NCI-H128 (cell line): ENCODE data around the gene BMF.
"Not testable (repeated sequence)": the region's sequence is repeated elsewhere in the genome, so short reads cannot be mapped to it uniquely, and the experiment has no call there.

Source experiments
- DNase-seq: peaks from one replicate; lab custom pipeline; 2025; ENCODE audit not compliant: unreplicated experiment; lab: John Stamatoyannopoulos, UW

The BMF gene

DNA sequence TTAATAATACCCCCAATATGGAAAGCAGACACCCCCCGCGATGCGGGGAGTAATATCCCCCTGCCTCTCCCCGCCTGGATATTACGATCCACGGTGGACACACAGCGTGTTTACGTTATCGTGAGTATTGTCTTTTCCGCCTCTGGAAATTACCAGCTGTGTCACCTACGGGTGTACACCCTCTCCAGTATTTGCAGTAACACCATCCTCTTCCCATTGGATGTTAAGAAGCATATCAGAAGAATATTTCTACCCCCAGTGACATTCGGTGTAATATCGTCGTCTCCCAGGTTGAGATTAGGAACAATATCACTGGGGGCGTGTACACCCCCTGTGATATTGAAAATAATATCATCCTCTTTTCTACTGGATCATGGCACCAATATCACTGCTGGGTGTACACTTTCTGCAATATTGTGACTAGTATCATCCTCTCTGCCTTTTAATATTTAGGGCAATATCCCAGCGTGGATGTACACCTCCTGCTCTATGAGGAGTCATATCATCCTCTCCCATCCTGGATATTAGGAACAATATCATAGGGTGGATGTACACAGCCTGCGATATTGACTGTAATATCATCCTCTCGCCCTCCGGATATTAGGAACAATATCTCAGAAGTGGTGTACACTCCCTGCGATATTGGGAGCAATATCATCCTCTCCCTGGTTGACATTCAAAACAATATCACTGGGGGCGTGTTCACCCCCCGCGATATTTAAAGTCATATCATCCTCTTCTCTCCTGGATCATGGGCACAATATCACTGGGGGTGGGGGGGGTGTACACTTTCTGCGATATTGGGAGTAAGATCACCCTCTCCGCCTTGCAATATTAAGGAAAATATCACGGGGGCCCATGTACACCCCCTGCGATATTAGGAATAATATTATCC is 20.3 kb upstream of the BMF start:
- no peak for DNase-seq

GRCh38 chr15:40125950-40126349 is 17.3 kb upstream of the BMF start:
- DNase-seq = no peak

- DNase-seq = not testable (repeated sequence)
These were observed 16.2 kb upstream of the BMF start for GRCh38 chr15:40124807-40125285.

DNA sequence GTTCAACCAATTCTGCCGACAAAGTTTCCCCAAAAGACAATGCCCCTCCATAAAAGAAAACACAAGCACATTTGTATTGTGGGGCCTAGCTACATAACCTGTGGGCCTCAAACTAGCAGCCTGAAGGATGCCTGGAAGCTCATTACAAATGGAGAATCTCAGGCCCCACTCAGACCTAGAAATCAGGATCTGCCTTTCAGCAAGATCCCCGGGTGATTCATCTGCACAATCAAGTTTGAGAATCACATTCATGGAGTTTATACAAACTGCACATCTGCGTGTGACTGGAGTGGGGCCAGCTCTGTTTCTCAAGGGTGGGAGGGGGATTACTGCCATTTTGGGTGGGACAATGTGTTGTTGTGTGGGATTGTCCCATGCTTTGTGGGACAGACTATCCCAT is 15.7 kb upstream of the BMF start:
- not testable (repeated sequence) for DNase-seq

DNA sequence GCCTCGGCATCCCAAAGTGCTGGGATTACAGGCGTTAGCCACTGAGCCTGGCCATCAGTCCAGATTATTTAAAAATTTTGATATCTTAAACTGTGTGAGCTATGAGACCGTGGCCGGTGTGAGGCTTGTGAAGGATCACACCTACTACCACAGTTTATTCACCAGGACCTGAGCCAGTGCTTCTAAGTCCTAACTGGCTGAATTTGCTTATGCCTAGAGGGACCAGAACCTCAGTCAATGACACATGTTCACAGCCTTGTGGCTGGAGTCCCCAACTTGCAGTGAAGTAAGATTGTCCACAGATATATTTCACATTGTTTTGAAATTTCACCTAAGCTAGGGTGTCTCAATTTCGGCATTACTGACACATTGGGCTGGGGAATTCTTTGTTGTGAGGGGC is 15.2 kb upstream of the BMF start:
- DNase-seq = not testable (repeated sequence)

DNA sequence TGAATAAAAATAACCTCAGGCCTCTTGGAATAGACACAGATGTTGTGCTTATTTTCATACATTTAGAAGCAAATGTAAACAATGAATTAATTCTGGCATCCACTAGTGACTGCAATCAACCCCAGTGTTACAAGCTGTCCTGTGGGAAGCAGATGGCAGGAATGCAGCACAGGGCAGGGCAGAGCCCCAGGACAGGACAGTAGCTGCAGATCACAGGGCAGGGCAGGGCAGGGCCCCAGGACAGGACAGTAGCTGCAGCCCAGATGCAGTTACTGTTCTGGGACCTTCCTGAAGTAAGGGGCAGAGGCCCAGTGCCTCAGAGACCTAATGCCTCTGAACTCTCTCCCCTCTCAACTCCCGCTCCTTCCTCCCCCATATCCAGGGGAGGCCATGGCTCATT is 14.3 kb upstream of the BMF start:
- DNase-seq = not testable (repeated sequence)

DNA sequence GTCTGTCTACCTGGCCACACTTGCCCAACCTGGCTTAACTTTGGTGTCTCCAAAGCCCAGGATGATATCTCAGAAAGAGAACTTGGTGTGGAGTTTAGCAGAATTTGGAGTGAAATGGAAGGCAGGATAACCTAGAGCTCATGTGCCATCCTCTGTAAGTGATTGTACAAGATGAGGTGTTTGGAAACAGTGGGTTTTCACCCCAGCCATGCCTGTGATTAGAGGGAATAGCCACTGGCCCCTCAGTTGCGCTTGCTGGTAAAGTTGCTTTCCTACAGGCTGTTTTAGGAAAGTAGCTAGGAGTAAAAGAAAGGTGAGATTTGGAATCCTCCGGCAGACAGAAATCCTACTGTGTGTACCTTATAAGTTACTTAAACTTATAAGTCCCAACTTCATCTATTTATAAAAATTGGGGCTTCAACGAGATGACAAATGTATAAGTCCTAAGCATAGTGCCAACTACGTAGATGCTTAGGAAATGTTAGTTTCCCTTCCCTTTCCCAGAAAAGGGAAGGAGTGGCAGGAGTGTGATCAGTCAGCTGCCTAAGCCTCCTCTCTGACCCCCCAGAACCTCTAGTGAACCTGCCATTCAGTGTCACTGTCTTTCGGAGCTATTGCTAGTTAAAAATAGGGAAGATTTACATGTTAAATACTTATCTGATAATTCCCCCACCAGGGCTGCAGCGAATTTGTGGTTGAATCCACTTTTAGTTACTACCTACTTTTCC is 13.4 kb upstream of the BMF start:
- DNase-seq = no peak

- DNase-seq = no peak
These were observed 9.8 kb upstream of the BMF start for GRCh38 chr15:40118473-40118872.

DNA sequence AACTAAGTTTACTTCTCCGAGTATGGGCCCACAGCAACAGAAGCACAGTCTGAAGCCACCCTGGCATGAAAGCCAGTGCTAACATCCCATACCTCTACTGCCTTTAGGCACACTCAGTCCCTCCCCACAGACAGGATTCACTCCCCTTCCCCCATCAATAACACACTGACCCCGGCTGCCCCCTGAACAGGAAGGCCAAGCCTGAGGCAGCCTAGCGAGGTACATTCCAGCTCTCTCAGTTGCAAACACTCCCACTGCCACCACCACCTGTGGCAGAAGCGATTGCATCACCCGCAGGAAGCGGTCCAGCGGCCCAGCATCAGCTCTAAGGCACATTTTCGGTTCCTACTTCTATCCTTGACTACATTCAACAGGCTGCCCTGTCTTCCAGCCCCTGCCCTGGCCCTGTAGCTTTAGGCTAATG is 7.0 kb upstream of the BMF start:
- DNase-seq = no peak

- DNase-seq = not testable (repeated sequence)
These were observed 6.4 kb upstream of the BMF start for GRCh38 chr15:40115106-40115505.

- no peak for DNase-seq
These were observed 5.5 kb upstream of the BMF start for GRCh38 chr15:40114218-40114617.

- DNase-seq = no peak
These were observed 4.1 kb upstream of the BMF start for GRCh38 chr15:40112789-40113188.

GRCh38 chr15:40111888-40112287 is 3.2 kb upstream of the BMF start:
- no peak for DNase-seq

DNA sequence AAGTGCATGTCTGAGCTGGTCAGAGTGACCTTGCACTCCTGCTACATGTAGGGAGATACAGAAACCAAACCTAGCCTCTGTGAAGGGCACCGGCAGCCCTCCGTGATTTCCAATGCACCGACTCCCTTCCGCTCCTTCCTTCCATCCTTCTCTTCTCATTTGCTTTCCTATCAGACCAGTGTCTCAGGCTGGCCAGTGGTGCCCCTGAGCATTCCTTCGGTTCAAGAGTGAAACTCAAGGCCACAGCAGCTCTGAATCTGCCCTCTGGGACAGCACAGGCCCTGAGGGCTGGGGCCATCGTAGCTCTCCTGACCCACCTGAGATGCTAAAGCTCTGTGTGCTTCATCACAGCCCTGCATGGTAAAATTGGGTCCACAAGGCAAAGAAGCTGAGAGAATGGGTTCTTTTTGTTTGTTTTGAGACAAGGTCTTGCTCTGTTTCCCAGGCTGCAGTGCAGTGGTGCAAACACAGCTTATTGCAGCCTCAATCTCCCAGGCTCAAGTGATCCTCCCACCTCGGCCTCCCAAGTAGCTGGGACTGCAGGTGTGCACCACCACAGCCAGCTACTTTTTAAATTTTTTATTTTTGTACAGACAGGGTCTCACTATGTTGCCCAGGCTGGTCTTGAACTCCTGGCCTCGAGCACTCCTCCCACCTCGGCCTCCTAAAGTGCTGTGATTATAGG is 2.3 kb upstream of the BMF start:
- DNase-seq = no peak

- DNase-seq = no peak
These were observed 421 bp downstream of the BMF start for GRCh38 chr15:40108061-40108854.

DNA sequence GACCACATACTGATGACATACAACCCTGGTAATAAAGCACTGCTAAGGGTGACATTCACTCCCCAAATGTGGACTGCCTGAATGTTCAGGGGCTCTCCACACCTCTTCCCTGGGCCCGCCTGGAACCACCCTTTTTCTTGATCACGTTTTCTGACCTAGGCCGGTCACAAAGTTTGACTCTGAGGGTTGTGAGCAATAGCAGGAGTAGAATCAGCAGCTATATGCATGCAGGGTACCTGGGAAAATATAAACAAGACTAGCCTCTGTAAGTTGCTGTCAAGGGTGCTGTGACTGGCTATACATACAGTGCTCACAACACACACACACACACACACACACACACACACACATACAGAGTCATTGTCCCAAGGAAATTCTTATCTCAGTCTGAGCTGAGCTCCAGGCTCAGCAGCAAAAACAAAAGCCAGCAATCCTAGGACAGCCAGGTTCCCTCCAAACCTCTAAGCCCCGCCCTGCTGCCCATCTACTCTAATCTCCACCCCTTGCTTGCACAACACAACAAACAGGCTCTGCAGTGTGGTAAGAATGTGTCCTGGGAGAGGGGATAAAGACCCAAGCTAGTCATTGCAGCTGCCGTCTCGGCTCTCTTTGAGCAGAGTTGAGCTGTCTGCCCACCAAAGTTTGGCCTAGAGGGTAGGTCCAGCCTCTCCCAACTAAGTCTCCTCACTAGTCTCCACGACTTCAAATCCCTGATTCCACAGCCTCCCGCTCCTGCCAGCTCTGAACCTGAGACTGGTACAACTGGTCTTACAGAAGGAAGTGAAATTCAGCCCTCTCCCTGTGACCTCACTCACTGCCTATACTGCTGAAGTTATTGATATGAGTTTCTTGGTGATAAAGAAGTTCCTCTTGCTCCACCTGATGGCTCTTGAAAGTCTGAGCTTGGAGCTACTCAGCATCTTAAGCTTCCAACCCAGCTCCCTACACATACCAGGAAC is 2.2 kb downstream of the BMF start:
- DNase-seq = peak; percentile 7

- no peak for DNase-seq
These were observed 3.0 kb downstream of the BMF start for GRCh38 chr15:40105517-40106202.

GRCh38 chr15:40104865-40105516 is 3.7 kb downstream of the BMF start:
- peak; percentile 67 for DNase-seq
